ENCODE measurements around the gene ERICH6B.

Gene ERICH6B

DNA sequence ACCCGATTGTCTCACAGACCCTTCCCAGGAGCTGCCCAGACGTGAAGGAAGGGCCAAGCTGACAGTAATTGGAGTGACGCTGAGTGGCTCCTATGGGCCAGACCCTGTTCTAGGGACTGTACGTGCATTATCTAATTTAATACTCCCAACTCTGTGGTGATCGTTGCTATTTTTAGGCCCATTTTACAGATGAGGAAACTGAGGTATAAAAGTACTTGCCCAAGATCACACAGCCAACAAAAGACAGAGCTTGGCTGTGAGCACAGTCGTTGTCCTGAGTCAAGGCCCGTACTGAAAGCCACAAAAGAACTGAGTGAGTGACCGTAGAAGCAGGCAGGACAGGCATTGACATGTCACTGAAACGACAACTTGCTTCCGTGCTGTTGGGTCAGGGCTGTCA lies 74.7 kb downstream of the ERICH6B start:
- DNase-seq = no peak

DNA sequence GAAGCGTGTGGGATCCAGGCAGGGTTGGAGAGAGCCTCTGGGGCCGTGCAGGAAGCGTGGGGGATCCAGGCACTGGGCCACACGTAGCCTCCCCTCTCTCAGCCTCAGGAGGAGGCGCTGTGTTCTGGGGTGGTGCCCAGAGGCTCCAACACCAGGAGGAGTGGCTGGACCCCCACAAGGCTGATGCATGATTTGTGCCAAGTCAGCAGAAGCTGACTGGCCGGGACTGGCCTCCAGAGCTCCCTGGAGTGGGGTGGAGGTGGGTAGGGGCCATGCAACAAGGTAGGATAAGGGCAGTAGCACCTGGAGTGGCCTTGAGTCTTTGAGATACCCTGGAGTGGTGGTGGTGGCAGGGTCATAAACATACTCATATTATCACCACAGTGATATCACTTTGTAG lies 75.3 kb downstream of the ERICH6B start:
- DNase-seq = no peak

DNA sequence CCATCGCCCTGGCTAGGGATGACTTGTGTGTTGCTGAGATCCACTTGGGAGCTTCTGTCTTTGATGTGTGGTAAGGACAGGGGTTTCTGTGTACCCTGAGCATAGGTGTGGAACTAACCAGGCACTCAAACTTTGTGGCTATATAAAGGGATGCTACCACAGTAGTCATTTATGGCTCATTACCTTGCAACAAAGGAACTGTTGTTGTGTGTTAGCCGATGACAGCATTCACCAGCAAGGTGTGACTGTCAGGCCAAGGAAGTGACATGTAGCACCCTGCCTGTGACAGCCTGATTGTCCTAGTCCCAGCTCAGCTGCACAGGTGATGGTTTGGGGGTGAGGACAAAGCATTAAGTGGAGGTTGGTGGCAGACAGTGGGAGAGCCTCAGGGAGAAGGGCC lies 77.2 kb downstream of the ERICH6B start:
- no peak for DNase-seq

DNA sequence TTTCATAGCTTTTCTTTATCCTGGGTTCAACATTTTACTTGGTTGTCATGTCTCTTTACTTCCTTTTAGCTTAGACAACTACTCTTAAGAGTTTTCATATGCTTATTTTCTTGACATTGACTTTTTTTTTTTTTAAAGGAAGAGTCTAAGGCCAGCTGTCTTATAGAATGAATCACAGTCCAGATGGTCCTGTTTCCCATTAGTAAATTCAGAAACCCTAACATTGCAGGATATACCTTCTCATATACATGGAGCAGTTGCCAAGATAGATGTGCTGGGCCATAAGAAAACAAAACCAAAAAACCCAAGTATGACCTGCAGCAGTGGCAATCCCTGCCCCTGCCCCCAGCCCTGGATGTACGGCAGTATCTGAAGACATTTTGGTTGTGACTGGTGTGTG lies 78.0 kb downstream of the ERICH6B start:
- no peak for DNase-seq

DNA sequence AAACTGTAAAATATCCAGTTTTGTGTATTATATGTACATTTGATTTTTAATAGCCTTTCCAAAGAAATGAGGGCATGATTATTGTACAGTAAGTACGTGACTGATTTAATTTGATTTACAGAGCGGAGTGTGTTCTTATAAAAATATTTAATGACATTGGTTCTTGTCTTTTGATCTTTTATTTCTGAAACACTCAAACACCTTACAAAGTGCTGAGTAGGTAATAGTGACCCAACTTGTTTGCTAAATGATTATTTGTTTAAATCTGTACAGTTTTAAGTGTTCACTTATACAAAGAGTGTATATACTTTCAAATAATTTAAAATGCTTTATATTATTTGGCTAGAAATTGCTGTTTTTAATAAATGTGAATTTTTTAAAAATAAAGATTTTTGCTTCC lies 79.3 kb downstream of the ERICH6B start:
- no peak for DNase-seq

DNA sequence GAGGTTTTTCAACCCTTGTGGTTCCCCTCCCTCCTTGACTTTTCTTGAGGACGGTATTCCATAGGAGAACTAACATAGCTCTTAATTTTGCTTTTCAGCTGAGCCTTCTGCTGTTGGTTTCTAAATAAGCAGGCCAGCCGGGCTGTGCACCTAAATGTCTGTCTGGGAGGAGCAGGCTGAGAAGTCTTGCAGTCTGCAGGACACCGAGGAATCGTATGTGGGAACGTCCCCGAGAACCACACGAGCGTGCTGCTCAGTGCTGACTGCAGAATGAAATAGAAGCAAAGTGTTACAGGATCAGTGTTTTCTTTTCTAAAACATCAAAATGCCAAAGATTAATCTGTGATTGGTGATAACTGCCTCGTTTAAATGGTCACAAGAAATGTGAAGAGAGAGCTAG lies 80.9 kb downstream of the ERICH6B start:
- no peak for DNase-seq

DNA sequence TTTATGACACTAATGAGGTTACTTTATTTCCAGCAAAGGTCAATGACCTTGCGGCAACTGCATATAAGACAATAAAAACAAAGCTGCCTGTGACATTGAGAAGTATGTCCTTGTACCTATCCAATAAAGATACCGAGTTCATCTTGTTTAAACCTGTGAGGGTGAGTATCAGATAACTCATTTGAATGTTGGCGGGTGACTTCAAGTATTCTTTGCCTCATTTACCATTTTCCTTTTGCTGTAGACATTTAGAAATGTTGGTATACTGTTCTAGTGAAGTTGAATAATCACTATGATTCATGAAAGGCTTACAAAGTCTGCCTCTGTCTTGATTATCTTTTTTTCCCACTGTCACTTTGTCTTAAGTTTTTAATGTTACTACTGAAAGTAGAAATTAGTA lies 85.8 kb downstream of the ERICH6B start:
- DNase-seq = no peak

DNA sequence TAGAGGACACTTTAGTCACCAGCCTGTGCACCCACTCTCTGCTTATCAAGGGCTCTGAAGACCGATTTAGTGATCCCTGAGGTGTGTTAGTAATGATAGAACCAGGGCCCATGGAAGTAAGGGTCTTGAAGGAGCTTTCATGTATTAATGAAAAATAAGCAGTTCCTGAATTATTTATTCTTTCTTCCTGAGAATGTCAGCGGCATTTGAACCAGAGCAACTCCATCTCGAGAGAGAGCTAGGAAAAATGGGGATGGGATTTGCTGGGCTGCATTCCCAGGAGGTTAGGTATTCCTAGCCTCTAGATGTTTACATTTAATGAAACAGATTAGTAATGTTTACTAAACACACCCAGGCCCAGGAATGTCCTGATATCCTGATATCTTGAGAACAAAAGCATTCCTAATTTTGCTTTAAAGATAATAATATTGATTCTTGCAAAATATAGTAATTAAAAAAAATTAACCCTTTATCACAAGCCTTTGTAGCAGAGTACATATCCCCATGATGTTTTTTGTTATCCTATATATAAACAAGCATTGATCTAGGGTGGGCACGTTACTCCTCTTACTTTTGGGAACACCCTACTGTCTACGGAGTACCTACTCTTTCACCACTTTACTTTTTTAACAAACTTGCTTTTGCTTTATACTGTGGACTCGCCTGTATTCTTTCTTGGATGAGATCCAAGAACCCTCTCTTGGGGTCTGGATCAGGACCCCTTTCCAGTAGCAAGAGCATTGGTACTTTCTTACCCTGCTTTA lies 87.7 kb downstream of the ERICH6B start:
- DNase-seq = no peak

DNA sequence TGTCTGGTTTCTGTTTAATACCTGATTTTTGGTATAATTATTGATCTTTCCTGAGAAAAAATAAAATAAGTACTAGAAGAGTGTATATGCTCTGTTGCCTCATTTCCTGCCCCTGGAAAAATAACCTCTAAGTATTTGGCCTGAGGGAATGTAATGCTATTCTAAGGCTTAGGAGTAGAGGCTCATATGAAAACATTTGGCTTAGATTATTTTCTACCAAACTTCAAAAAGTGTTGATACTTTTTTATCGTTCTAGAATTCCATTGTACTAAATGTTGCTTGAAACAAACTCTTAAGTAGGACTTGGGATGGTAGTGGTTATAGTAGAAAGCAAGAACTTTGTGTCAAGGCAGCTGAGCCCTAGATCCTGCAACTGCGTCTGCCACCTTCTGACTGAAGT lies 93.0 kb downstream of the ERICH6B start:
- DNase-seq = no peak

DNA sequence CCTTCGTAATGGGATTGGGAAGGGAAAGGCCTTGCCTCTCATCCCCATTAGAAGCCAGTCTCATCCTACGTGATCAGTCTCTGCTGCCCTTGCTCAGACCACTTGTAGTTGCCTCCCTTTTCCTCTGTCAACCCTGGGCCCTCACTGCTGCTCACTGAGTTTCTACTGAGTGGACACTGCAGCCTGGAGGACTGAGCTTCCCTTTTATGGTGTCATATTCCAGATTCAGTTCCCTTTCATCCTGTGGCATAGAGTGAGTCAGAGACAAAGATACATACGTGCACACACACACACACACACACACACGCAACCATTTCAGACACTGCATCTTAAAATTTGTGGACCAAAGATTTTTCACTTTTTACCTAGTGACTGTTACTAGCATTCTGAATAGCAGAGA lies 94.2 kb downstream of the ERICH6B start:
- no peak for DNase-seq

DNA sequence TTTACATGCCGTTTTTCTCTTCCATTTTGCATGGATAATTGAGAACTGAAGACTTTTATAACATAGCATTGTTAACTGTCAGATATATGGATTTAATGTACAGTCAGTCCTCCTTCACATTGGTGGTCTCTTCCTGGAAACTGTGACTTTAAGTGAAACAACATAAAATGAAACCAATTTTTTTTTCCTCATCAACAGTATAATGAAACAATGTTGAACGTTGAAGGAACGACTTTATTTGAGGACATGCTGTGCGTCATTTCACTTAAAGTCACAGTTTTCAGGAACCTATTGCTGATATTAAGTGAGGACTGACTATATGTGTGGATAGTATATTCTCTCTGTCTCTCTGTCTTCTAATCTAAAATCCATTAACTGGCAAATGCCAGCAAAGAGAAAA lies 96.0 kb downstream of the ERICH6B start:
- DNase-seq = no peak

DNA sequence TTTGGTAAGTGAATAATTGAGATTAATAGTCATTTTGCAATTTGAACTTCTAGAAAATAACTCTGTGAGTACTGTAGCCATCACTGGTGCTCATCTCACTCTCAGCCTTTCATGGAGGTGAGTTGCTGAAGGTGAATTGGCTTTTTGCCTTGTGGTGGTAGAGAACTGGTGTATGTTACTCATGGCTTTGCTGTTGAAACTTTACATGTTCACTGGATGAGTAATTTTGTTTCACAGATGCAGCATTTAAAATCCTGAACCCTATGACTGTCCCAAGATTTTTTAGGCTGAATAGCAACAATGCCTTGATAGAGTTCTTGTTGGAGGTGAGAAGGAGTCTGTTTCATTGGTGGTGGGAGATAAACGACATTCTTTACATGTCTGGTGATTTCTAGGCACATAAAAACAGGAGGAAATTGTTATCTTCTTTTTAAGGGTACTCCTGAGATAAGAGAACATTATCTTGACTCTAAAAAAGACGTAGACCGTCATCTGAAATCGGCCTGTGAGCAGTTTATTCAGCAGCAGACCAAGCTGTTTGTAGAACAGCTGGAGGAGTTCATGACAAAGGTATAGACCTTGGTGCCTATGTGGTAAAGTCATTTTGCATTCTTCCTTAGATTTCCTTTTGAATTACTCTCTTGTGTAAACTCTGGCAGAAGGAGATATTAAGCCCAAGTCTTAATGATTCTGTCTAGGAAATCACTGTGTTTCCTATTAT lies 96.9 kb downstream of the ERICH6B start:
- no peak for DNase-seq

DNA sequence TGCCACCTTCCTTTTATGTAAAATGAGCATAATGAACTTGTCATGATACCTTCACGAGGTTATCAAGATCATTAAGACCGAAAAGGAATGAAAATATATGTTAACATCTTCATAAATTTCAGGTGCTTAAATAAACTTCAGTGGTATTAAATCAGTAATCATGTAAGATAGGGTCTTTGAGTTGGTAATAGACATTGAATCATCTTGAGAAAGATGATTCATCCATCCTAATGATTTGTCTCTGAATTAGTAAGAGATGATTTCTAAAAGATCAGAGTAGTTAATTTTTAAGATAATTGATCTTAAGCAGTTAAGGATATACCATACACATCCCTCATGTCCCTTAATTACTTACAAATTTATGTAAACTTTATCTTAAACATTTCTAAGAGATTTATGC lies 98.8 kb downstream of the ERICH6B start:
- no peak for DNase-seq

DNA sequence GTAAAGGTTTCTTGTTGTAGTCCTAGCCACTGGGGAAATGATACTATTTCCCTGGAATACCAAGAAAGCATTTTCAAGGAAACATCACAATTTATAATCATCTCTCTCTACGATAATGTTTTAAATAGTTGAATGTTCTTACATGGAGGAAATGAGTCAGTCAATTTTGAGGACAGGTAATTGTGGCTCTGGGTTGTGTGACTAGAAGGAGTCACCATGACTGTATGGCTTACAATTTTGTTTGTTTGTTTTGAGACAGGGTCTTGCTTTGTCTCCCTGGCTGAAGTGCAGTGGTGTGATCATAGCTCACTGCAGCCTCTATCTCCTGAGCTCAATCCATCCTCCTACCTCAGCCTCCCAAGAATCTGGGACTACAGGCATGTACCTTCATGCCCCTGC lies 103.4 kb downstream of the ERICH6B start:
- DNase-seq = no peak

DNA sequence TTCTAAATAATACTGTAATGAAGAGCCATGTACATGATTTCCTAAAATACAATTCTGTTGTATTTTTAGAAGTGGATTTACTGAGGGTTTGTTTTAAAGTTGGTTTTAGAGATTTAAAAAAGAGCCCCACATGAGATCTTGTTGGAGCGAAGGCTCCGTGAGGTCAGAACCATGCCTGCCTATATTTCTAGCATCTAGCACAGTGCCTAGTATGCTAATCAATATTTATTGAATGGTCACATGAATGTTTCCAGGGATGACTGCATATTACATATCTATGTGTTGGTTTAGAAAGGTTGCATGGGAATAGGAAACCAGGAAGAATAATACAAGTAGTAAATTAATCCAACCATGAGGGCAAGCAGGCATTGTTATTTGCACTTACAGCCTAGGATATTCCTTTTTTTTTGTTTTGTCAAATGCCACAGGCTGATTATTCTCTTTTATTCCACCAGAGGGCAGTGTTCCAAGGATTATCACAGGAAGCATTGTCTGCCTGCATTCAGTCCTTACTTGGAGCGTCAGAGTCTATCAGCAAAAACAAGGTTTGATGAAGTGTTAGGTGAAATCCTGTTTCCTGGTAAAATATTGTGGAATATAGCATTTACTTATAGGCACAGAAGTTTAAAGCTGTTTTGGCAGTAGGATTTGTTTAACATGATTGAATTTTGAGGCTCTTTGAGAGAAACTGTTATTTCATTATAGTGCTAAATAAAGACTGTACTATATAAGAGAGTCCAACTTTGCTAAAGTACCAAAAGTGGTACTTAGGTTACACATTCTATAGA lies 104.0 kb downstream of the ERICH6B start:
- DNase-seq = no peak

DNA sequence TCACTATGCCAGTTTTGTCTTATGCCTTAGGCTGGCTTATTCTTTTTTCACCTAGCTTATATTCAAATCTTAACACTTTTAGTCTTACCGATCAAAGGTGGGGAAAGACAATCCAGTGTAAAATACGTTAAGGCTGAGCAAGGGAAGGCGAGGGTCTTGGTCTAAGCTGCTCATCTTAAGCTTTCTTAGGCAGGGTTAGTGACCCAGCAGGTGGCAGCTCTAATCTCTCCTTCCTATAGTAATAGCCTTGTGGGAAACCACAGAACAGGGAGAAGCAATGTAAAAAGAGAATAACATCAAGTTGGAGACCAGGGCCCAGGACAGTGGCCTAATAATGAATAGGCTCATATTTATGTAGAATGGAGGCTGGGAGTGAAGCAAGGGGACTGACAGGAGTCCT lies 104.9 kb downstream of the ERICH6B start:
- DNase-seq = no peak

DNA sequence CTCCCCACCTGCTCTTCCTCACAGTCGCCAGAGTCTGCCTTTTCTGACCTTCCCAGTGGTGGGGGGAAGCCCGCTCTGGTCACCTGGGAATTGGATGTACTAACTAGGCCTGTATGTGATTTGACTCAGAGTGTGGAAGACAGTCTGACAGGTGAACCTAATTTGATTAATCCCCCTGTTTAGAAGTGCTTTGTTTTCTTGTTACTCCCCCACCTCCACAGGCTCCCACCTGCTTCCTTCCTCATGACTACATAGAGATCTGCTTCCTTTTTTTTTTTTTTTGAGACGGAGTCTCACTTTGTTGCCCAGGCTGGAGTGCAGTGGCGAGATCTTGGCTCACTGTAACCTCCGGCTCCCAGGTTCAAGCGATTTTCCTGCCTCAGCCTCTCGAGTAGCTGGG lies 106.8 kb downstream of the ERICH6B start:
- DNase-seq = no peak

DNA sequence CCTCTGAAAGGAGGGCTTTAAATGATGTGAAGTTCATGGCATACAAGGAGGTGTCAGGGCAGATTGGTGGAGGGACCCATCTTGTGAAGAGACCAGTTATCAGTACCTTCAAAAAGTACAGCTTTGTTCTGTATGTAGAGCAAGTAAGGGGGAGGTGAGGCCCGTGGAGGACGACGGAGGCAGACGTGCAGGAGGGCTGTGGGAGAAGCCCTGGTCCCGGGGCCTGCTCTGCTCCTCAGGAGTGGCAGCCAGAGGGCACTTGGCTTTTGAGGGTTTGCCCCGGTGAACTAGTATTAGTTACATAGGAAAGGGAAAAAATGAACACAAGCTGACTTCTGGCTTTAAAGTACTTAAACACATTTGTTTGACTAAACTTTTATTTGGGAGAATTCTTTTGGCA lies 108.7 kb downstream of the ERICH6B start:
- no peak for DNase-seq

DNA sequence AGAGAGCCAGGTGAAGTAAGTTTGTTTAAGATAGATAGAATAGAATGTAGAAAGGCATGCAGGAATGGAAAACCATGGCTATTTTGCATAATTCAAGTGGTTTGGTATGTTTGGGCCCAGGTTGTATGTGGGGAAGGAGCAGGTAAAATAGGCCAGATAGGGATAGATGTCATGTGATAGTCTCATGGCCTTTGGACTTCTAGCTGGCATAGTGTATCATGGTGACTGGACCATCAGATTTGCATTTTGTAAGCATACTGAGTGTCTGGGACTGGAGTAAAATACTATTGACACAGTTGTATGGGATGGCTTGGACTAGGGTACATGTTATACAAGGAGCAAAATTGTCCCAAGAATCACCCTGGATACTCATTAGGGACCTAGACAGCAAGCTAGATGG lies 111.9 kb downstream of the ERICH6B start:
- no peak for DNase-seq

DNA sequence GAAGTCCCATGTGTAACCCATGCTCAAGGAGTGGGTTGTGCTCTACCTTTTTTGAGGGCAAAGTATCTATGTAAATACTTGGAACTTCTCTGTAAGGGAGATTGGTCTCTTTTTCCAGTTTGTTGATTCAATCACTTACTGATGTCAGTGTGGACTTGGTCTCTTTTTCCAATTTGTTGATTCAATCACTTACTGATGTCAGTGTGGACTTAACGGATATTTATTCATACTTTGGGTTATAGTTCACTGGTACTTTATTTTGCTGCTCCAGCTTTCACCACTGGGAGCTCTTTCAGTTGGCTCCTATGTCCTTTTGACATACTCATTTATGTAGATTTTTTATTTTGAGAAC lies 114.4 kb downstream of the ERICH6B start:
- DNase-seq = no peak

DNA sequence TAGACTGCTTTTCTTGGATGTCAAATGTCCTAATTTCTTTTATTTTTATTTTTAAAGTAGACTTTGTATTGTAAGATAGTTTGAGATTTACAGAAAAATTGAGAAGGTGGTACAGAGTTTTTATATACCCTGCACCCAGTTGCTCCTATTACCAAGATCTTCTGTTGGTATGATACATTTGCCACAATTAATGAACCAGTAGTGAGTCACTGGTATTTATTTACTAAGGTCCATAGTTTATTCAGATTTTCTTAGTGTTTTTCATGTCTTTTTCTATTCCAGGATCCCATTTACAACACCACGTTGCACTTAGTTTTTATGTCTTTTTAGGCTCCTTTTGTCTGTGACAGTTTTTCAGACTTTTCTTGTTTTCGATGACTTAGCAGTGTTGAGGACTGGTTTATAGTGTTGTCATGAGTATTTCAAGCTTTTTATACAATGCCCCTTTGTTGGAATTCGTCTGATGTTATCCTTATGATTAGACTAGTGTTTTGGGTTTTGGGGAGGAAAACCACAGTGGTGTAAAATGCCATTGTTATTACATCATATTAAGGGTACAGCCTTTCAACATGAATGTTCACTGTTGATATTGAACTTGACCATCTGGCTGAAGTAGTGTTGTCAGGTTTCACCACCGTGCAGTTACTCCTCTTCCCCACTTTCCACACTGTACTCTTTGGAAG lies 114.9 kb downstream of the ERICH6B start:
- DNase-seq = no peak

DNA sequence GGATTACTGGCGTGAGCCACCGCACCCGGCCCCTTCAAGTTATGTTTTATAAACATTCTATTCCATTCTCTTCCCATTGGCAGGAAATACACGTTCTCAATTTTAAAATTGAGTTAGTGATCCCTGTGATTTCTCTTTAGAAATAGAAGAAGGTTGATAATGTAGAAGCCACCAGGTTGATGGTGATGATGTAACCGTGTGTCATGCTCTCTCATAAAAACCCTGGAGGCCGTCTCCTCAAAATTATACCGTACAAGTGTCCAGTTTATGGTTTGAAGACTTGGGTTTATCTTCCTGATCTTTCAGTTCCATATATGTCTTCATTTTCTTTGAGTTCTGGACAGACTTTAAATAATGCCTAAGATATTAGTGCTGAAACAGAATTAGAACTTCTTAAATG lies 118.6 kb downstream of the ERICH6B start:
- DNase-seq = no peak

DNA sequence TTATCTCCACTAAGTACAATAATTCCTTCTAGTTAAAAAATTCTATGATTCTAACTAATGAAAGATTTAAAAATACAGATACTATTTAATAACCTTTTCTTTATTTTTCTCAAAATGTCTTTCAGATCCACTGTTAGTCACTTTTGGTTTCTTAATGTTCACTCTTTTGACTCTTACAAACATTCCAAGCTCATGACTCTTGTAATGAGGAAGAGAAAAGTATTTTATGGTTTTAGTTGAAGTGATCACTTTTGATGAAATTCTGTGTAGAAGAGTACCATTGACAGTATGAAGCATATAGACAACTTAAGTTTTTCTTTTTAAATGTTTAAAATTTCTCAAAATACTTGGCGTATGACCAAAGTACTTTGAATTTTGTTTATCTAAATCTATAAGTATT lies 123.0 kb downstream of the ERICH6B start:
- DNase-seq = no peak

Data from stimulated activated CD4-positive, alpha-beta T cell treated with anti-CD3 and anti-CD28 coated beads, Interleukin-2, amount 100 ng/mL, for 48 hours (primary cell).